Stimulated activated naive CD4-positive, alpha-beta T cell treated with Interleukin-2 at 50 U/mL for 16 hours (primary cell): ENCODE data around the gene MYH15.

ENCODE experiments used
- DNase-seq: peaks from one replicate; lab custom pipeline; 2025; lab: John Stamatoyannopoulos, UW

MYH15 gene

DNA sequence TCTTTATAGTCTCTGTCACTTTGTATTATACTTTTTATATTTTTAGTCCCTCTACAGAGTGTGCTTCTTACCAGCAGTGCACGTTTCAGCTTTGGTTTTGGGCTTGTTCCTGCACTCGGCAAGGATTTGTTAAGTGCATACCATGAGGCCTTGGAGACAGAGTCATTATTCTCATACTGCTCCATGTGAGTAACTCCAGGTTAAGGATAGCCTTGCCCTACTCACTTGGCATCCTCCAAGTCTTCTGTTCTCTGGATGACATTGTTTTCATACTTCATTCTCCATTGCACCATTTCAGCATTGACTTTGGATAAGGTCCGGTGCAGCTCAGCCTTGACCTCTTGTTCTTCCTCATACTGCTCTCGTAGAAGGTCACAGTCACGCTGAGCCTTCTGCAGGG lies 96.4 kb downstream of the MYH15 start:
- DNase-seq = no peak

DNA sequence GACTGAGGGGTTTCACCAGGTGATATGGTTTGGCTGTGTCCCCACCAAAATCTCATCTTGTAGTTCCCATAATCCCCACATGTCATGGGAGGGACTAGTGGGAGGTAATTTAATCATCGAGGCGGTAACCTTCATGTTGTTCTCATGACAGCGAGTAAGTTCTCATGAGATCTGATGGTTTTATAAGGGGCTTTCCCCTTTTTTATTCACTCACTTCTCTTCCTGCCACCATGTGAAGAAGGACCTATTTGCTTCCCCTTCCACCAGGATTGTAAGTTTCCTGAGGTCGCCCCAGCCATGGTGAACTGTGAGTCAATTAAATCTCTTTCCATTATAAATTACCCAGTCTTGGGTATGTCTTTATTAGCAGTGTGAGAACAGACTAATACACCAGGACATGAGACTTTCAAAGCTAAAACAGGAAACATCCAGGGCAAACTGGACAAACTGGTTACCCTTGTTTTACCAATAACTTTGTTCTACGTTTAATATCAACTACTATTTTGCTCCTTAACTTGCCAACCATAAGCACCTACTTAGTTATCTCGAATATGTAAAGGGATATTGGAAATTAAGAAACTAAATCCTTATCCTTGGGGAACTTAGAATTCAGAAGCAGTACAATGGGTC lies 98.2 kb downstream of the MYH15 start:
- DNase-seq = no peak

DNA sequence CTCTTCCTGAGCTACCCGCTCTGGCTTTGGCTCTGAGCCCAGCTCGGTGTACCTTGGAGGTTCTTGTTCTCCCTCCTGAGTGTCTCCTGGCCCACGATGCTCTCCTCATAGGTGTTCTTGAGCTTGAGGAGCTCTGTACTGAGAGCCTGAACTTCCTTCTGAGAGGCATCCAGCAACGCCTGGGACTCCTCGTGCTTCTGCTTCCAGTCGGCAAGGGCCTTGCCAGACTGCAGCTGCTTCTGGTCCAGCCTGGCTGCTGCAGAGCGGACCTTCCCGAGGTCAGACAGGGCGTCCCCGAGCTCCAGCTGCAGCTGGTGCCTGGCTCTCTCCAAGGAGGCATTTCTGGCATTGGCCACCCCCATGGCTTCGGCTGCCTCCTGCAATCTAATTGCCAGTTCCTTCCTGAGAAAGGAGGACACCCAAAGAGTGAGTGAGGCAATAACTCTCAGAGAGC lies 99.8 kb downstream of the MYH15 start:
- no peak for DNase-seq

DNA sequence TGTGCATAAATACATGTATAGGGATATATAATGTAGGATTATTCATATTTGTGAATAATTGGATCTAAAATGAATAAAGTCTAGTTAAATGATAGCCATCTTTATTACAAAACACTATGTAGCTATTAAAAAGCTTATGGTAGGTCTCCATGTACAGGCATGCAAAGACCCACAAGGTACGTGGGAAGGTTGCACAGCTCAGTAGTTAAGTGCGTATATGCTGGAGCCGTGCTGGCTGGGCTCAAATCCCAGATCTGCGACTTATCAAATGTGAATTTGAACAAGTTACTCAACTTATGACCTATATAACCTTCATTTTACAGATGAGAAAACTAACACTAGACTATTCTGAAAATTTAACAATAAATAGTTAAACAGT lies 100.6 kb downstream of the MYH15 start:
- no peak for DNase-seq

DNA sequence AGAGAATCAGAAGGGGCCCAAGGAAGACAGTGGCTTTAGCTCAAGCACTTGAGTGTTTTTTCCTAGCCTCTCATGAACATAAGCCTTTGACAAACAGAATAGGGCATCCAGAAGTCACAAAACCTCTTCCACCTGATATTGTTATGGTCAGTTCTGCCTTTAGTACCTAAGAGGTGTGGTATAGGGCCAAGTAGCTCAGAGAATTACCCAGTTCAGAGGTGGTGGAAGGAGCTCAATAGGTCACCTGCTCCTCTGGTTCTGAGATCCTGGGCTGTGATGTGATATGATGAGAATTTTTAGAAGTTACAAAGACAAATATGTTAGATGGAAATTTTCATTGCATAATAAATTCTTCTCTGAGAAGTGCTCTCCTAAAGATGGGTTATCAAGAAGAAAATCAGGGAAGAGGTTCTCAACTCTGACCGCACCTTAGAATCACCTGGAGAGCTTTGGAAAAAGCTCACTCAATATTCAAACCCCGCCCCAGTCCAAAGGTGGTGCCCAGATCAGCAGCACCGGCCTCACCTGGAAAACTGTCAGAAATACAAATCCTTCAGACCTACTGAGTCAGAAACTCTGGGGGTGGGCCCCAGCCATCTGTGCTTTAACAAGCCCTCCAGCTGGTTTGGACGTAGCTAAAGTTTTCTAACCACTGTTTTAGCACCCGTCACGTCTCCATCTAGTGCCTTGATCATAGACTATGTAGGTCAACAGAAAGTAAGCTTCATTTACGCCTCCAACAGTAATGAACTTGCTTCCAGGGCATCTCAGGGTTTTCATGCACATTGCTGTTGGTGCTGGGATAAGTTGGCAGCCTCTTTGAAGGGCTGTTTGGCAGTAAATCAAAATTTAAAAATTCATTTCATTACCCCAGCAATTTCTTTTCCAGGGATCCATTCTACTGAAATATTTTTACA lies 101.3 kb downstream of the MYH15 start:
- no peak for DNase-seq

DNA sequence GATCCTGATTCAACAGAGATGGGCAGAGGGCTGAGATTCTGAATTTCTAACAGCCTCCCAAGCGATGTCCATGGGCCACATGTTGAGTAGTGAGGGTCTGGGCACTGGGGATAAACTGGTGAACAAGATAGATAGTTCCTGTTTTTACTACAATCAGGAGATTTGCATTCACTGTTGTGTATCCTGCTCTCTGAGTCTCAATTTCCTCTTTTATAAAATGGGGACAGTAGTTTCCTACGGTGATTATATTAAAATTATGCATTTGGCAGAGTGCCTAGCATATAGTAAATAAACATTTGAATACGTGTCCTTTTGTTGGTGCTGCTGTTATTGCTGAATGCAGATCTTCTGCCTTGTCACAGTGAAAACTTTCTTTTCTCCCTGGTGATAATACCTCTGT lies 102.5 kb downstream of the MYH15 start:
- DNase-seq = no peak

DNA sequence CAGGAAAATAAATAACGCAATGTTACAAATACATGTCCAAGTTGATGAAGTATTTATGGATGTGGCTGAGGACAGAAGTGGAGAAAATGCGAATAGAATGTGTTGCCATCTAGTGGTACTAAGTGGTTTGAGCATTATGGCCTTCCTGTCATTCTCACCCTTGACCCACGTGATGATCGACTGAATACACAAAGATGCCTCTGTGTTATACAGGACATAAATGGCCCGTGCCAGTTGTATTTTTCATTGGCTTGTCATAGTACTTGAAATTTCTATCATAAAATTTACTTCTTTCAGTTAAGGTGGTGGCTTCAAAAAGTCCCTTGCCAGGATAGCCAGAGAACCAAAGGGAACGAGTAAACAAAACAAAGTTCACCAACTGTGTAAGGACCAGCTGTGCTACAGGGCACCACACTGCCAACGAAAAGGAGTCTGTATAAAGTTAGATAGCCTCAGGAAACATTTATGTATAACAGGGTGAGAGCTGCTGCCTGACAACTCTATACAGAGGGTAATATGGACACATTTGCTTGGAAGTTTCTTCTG lies 103.7 kb downstream of the MYH15 start:
- no peak for DNase-seq

DNA sequence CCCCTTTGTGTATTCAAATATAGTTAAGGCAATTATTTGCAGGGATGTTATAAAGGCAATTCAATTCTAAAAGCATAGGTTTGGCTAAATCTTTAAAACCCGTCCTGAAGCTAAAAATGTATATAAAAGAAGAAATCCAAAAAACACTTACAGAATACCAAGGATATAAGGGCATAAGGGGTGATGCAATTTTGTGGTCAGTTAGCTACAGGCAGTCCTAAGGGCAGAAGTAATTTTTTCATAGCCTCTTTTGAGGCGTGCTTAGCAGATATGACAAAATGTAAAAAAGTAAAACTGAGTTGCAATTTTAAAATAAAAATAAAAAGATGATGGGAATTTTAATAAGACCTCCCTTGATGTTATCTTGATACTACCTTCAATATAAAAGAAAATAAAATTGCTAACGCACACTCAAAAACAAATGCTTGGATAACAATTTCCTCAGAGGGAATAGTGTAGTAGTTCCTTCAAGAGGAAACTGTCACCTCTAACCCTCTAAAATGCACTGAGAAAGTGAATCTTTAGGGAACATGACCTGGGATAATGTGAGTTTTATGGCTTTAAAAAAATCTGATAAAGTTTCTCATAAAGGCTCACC lies 104.2 kb downstream of the MYH15 start:
- DNase-seq = no peak

DNA sequence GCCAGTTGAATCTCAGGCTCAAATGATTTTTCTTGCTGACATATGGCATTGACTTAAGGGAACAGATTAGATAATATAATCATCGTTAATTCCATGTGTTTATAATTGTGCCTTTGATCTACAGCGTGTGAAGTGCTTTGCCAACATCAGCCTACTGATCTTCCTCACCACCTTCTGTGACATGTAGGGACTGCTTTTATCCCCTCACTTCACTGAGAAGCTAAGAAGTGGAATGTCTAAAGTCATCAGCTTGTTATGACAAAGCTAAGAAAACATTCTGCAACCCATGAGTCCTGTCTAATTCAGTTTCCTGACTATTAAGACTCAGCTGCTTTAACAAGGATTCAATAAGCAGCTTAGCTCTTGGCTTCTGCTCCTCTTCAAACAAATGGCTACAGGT lies 106.0 kb downstream of the MYH15 start:
- DNase-seq = no peak

DNA sequence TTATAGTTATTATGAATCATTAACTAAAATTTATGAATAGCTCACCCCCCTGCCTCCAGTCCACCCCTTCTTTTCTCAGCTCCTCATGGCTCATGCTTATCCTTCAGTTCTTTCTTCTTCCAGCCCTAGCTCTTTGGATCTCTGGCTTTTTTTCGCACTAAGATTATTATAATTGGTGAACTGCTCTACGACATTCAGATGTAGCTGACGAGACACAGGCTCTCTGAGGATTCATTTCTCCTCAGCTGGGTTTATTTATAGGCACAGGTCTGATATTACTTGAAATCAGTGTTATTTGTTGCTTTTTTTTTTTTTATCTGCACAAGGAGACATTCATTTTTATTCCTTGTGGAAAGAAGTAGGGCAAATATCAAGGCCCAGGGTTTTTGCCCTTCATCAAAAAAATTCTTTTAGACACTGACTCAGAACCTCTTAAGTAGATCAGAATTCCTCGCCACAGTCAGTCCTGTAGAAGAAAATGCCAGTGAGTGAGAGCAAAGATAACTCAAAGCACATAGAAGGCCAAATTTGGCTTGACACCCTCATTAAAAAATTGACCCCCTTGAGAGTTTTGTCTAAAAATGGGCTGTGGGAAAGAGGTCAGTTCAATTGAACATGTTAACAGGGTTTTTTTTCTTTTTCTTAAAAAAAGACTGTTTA lies 106.6 kb downstream of the MYH15 start:
- DNase-seq = no peak

DNA sequence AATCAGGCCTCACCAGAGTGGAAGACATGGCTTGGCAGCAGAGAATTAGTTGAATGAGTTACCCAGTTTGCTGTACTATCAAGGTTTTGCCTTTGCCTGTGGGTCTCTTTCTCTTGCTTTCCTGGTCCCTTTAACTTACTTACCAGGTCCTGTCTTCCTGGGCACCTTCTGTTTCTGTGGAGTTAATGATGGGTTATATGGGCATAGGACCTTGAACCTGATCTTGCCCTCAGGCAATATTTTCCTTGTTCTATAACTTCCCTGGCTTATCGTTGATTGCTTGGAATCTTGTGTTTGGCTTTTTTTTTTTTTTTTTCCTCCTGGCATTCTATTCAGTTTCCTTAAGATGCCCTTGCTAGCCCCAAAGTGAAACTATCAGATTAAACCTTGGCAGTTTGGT lies 107.2 kb downstream of the MYH15 start:
- DNase-seq = no peak

DNA sequence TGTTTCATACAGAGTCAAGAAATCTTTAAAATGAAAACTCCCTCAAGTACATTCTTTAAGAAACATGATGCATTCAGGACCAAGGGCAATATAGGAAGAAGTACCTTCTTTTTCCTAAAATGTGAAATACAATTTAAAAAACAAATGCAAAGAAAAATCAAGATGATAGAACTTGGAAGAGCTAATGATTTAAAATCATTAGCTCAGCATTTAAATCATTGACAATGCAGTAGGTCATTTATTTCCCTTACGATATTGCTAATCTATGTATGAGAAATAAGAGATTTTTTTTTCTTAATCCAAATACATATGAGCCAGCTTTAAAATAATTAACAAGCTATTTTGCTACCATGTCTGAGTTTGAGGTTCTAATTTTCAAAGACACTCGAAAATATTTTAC lies 108.6 kb downstream of the MYH15 start:
- DNase-seq = no peak

DNA sequence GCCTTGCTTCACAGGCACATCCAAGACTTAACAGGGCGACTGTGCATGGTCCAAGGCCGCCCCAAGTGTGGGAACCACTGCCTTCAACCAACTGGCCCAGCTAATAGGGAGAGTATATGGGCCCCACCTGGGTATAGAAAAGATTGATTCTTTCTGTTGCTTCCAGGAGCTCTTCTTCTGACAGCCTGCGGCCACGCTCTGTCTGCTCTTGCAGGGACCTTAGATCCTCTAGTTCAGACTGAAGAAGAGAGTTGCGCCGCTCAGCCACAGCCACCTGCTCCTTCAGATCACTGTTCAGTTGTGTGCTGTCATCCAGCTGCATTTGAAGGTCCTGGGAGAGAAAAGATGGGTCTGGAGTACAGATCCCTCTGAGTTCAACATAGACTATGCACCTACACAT lies 111.9 kb downstream of the MYH15 start:
- no peak for DNase-seq

DNA sequence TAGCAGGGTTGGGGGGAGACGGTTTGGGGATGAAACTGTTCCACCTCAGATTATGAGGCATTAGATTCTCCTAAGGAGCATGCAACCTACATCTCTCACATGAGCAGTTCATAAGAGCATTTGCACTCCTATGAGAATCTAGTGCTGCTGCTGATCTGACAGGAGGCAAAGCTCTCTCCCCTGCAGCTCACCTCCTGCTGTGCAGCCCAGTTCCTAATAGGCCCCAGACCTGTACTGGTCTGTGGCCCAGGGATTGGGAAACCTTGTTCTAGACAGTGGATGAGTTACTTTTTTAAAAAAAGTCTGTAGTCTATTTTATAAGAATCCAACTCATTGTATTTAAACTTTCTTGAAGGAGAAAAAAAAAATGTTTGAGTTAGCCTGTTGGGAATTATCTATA lies 114.1 kb downstream of the MYH15 start:
- DNase-seq = no peak

DNA sequence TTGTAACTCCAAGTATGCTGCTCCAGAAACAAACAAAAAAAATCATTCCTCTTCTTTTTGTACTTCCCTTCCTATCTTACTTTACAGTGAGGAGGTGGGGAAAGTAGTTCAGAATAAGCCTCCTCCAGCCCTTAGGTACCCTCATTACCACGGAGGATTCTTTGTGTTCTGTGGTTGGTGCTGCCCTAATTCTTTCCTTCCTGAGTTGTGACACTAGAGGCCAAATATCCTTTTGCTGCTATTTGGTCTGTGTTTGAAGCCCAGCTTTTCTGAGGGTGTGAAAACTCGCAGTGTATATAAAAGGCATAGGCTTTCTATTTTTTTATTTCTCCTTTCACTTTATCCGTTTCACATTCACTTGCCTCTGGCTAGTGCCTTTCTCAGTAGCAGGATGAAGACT lies 115.8 kb downstream of the MYH15 start:
- no peak for DNase-seq

DNA sequence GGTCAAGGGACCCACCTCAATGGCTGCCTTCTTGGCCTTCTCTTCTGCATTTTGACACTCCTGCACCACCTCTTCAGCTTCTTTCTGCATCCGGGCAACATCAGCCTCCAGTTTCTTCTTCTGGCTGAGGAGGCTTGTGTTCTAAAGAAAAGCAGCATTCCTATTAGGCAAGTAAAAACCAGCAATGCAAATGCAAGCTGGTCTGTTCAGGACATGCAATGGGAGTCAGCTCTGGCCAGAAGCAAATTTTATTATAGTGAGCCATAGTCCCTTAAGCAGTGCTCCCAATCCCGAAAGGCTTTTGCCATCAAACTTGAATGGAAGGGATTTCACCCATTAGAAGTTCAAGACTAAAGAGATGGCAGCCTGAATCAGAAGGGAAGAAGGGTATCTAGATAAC lies 116.4 kb downstream of the MYH15 start:
- no peak for DNase-seq

DNA sequence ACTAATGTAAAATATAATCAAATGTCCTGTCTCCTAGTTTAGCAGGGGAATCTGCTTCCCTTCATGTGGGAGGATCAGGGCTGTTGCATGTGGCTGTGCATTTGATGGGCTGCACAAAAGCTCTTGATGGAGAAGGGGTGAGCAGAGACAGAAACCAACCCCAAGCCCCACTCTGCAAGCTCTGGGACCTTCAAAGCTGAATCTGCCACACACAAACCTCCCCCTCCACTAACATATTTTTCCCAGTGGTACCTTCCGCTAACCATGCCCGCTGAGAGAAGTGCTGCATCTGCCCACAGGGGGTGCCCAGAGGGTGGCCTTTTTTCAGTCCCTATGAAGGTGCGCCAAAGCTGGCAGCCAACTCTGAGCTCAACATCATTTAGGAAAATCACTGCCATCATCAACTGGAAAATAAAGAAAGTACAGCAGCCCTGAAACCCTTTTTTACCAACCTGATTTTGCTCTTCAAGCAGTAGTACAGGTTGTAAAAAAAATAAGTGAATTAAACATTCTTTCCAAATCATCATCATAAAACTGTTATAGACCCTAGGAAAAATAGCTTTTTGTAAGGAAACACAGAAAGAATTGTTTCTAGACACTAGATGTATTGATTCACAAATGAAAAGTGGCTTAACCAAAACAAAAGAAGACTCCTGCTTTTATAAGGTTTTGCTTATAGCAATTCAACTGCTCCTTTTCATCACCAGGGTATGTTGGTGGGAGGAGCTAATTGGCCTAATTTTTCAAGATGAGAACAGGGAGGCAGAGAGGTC lies 117.1 kb downstream of the MYH15 start:
- DNase-seq = no peak

DNA sequence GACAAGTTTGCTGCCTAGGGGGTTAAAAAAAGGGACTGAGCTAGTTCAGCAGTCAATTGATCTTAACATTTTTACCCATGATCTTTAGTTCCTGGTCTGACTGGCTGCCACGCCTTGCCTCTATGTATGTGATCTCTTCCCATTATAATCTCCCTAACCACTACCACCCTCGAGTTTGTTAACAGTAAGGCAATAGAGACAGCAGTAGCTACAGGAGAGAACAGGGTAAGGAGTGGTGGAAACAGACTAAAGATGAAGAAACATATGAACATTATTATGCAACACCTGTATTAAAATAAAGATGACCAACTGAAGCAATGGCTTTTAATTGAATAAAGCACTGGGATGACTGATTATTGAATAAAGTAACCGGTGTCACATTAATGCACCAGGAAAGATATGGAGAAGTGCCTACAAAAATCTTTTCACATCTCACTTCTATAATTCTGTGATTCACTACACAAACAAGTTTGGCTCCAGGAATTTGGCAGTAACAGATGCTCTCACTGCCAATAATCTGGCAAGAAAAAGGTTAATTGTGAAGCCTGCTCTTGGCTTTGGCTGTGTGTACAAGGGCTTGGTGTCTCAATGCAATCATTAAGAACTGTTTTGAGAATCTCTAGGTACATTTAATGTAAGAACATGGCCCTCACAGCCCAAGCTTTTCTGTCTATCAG lies 118.3 kb downstream of the MYH15 start:
- DNase-seq = no peak

DNA sequence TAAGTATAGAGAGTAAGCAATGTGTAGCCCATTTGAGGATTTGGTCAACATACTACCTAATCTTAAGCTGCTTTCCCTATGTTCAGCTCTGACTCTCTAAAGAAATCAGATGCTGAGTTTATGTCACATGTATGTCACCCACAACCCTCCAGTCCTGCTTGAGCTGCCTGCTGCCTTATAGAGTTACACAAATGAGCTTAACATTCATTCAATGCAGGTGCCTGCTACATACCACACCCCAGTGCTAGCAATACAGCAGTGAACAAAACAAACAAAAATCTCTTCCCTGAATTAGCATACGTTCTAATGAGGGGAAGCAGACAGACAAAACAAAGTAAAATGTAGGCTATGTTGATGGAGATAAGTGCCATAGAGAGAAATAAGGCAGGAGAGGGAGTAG lies 121.0 kb downstream of the MYH15 start:
- no peak for DNase-seq

DNA sequence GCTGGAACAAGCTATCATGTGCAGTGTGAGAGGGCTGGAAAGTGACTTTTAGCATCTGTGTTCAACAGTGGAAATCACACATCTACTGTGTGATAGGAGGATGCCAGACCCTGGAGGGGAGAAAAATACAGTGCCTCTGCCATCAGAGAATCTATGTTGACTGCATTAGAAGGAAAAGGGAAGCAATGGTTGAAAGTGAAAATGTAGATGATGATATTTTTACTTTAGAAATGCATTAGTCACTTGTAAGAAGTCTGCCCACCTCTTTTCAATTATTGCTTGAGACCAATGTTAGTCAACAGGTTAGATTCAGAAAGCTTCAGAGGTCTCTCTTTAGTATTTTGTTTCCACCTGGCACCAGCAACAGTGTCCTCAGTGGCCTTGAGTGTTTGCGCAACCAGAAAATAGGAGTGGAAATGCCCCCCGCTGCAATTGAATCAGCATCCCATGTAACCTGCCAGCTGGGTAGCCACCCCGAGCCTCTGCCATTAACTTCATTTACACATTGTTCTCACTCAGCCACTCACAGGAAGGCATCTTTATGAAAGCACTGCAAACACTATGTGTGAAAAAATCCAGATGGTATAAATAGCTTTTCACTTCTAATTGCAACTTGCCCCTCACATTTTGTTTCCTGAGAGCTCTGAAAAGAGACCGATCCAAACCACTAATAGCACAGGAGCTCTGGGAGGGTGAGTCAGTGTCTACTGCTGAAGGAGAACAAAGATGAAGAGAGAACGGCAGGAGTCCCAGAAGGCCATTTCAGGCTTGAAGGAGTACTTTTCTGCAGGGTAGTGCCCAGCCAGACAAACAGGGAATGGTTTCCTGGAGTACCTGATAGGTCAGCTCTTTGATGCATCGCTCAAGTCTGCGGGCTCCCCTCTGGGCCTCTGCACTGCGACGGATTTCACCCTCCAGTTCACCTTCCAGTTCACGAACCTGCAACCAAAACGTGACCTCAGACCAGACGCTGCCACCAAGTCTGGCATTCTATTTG lies 122.0 kb downstream of the MYH15 start:
- no peak for DNase-seq
